GM10266 (cell line): Measurements from ENCODE around the gene TMEM125.

Experiments used
- DNase-seq: peaks from one replicate; pipeline ENCODE4 v3.0.0; 2012; ENCODE audit errors: extremely low spot score
- TF ChIP-seq, protein P1 (sequence below): IDR thresholded peaks from 2 replicates; pipeline ENCODE4 v1.5.1; 2012; ENCODE audit warnings: mild to moderate bottlenecking, low read depth; ENCODE audit not compliant: control insufficient read depth, insufficient read depth; ENCODE audit errors: missing control alignments

The TMEM125 gene

DNA sequence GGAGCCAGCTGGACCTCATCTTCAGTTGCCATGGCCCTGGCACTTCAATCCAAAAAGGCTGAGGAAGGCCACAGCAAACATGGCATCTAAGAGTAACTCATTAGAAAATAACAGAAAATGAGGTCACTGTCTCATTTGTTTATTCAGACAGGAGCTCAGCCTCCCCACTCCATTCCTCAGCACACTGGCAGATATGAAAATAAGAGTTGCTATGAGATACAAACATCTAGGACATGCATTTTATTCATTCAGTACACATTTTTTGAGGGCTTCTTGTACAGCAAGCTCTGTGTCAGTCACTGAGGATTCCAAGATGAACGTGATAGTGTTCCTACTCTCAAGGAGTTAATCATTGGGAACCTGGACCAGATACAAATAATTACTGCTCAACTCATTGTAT is 32.7 kb upstream of the TMEM125 start:
- DNase-seq: no peak
- TF ChIP-seq, protein P1, sequence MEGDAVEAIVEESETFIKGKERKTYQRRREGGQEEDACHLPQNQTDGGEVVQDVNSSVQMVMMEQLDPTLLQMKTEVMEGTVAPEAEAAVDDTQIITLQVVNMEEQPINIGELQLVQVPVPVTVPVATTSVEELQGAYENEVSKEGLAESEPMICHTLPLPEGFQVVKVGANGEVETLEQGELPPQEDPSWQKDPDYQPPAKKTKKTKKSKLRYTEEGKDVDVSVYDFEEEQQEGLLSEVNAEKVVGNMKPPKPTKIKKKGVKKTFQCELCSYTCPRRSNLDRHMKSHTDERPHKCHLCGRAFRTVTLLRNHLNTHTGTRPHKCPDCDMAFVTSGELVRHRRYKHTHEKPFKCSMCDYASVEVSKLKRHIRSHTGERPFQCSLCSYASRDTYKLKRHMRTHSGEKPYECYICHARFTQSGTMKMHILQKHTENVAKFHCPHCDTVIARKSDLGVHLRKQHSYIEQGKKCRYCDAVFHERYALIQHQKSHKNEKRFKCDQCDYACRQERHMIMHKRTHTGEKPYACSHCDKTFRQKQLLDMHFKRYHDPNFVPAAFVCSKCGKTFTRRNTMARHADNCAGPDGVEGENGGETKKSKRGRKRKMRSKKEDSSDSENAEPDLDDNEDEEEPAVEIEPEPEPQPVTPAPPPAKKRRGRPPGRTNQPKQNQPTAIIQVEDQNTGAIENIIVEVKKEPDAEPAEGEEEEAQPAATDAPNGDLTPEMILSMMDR: no peak

DNA sequence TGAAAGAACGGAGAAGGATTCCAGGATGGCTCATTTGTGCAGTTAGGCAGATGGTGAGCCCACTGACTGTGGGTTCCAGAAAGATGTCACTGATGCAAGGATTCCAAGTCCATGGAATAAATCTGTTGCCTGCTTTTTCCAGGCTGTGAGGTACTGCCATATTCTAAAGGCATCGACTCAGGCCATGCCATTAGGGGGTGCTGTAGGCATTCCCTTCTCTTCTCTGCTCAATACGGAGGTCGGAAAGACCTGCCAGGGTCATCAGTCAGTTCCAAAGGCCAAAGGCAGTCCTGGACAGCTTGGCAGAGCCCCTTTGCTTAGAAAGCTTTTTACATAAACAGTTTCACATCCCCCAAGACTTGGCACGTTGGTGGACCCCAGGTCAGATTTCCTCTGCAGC is 31.7 kb upstream of the TMEM125 start:
- peak; percentile 51 for DNase-seq
- TF ChIP-seq, protein P1: peak; percentile 77

DNA sequence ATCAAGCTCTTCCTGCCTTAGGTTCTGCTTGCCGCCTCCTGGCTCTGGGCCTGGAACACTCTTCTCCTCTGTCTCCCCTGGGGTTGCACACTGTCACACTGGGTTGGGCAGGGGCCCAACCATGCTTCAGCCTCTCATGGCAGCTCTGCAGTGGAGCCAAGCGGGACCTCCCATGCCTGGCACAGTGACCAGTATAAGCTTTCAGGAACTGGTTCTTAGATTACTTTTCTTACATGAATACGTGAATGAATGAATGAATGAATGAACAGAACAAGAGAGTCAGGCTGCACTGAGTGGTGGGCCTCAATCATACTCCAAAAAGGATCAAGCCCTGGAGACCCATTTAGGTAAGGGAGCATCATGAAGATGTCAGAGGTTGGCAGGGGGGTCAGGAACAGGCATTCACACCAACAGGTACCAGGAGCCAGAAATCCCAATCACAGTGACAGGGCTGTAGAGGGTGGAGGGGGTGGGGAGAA is 30.8 kb upstream of the TMEM125 start:
- TF ChIP-seq, protein P1: no peak
- no peak for DNase-seq

DNA sequence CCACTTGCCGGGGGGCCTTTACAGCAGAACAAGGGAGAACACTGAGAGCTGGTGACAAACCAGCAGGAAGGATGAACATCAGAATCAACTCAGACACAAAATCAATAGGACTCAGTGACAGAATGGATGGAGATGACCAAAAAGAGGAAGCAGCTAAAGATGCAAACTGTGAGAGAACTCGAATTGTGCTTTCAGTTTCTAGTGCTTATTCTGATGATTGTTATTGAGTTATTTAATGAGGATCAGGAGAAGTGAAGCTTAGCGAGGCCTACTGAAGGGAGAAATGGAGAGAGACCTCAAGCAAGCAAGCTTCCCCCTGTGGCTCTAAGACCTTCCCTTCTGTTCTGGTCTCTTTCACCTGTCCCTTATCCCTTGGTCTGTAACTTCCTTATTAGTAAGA is 30.3 kb upstream of the TMEM125 start:
- TF ChIP-seq, protein P1: no peak
- peak; percentile 75 for DNase-seq

DNA sequence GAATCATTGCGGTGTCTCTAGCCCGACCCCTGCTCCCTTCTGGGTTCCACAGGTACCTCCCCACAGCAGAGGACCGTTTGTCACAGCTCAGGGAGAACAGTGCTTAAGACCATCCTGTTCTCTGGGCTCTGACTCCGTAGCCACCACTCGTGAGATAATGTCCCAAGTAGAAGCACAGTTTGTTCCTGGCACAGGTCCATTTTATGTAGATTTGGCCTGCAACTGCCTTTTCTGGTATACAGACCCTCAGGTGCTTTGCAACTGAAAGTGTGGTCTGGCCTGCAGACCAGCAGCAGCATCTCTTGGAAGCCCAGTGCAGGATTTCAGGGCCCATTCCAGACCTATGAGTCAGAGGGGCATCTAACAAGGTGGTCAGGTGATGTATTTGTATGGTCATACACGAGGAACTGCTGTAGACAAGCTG is 28.4 kb upstream of the TMEM125 start:
- TF ChIP-seq, protein P1: no peak
- DNase-seq: no peak

DNA sequence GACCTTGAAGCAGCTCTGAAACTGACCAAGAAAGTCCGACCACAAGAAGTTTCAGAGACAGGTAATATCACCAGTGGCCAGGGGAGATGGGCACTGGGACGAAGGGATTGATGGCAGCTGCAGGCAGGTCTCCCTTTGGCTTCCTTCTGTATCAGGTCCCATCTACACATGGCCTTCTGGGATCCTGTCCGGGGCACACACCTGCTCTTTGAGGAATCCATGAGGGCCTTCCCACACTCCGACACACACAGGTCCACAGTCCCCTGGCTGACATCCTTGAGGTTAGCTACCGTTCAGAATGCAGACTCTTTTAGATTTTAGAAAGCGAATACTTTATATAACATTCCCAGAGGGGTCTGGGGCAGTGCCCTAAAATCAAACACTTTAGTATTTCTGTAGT is 26.5 kb upstream of the TMEM125 start:
- TF ChIP-seq, protein P1: no peak
- DNase-seq: no peak

DNA sequence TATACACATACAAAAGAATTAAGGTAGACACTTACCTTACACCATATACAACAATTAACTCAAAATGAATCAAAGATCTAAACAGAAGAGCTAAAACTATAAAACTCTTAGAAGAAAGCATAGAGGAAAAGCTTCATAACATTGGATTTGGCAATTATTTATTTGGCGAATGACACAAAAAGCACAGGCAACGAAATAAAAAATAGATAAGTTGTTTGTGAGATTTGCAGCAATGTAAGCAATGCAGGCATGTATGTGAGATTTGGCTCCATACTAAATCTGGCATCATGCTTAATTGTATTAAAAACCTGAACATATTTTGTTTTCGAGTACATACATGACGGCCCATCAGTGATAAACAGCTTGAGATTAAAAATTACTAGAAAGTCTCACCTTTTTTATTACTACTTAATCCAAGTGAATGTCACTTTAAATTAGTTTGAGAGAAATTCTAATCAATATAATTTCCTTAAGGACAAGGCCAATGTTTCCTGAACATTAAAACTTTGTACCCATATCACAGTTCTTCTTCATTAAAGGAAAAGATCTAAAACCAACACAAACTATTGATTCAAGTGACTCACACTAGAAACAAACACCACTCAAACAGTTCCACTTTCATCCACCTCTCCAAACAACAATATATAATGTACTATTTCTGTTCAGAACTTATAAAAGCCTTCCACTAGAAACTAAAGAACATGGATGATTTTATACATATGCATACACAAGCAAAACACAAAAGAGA is 23.1 kb upstream of the TMEM125 start:
- DNase-seq: no peak
- TF ChIP-seq, protein P1: no peak
